Fibroblast of villous mesenchyme (primary cell): ENCODE data around the gene ADGRA3. TPM values are rescaled to one million over a fixed set of nuclear protein-coding genes. Genes with fewer than 3 reads are reported as not detected.

ENCODE experiments used
- DNase-seq: peaks from one replicate; pipeline ENCODE4 v3.0.0-alpha.2; 2010; ENCODE audit warnings: low read depth
- H3K4me3 ChIP-seq: 2 replicates; pipeline ENCODE4 v1.5.1; 2011; ENCODE audit warnings: low read depth, mild to moderate bottlenecking, low read length
- total RNA-seq: library from RNA; depleted of rRNA; stranded (reverse); fragments of >200 nt; gene quantifications from 2 replicates; pipeline ENCODE4 v1.2.3, GENCODE V29; 2012
- TF ChIP-seq, protein P1 (sequence below): IDR thresholded peaks from 2 replicates; pipeline ENCODE4 v1.5.1; 2012; ENCODE audit warnings: low read depth, mild to moderate bottlenecking, low read length; ENCODE audit not compliant: insufficient read depth

Gene ADGRA3
- total RNA-seq, 1 donor, result 25.9 TPM

DNA sequence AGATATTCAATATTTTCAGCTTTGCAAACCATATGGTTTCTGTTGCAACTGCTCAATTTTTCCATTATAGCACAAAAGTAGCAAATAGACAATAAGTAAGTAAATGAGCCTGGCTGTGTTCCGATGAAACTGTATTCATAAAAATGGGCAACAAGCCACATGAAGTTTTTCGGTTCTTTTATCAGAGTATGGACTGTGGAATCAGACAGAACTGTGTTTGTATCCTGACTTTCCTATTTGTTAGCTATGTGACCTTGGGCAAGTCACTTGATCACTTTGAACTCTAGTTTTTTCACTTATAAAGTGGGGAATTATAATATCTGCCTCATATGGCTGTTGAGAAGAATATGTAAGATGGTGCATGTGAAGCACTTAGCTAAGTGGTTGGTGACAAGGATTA lies 23.4 kb upstream of the ADGRA3 start:
- H3K4me3 ChIP-seq, result no peak overlapping the region
- TF ChIP-seq, protein P1, sequence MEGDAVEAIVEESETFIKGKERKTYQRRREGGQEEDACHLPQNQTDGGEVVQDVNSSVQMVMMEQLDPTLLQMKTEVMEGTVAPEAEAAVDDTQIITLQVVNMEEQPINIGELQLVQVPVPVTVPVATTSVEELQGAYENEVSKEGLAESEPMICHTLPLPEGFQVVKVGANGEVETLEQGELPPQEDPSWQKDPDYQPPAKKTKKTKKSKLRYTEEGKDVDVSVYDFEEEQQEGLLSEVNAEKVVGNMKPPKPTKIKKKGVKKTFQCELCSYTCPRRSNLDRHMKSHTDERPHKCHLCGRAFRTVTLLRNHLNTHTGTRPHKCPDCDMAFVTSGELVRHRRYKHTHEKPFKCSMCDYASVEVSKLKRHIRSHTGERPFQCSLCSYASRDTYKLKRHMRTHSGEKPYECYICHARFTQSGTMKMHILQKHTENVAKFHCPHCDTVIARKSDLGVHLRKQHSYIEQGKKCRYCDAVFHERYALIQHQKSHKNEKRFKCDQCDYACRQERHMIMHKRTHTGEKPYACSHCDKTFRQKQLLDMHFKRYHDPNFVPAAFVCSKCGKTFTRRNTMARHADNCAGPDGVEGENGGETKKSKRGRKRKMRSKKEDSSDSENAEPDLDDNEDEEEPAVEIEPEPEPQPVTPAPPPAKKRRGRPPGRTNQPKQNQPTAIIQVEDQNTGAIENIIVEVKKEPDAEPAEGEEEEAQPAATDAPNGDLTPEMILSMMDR, result no peak
- no peak for DNase-seq

DNA sequence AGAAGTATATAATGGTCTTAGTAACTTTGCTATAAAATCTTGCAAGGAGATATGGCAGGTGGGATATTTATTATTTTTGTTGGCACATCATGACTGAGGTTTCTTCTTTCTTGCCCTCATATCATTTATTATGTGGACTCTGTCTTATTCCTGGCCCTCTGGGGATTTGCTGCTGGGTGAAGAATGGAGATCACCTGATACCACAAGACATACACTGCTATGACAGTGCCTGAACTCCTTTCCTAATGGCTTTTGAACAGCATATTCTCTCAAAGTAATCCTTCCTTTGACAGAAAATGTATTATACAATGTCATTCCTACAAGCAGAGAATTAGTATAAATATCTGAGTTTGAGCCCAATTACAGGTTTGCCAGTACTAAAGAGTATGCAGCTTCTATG lies 22.0 kb upstream of the ADGRA3 start:
- TF ChIP-seq, protein P1, result no peak
- H3K4me3 ChIP-seq, result no peak overlapping the region
- DNase-seq, result no peak

GRCh38 chr4:22534374-22534773 lies 18.5 kb upstream of the ADGRA3 start:
- no peak overlapping the region for H3K4me3 ChIP-seq
- TF ChIP-seq, protein P1, result no peak
- DNase-seq, result no peak

DNA sequence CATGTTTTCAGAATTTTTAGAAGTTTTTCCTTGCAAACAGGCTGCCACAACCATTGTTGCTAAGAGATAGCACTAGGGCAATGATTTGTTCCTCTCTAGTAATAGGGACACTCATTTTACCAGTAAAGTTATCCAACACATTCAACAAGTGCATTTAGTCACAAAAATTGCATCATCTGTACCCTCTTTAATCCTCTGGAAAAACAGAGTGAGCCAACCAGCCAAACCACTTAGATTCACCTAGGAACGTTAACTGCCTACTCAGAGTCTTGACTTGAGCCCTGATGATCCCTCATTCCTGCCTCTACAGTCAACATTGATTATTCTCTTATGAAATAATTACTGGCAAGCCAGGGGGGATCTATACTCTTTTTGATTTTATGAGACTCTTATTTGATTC lies 17.0 kb upstream of the ADGRA3 start:
- H3K4me3 ChIP-seq, result no peak overlapping the region
- DNase-seq, result no peak
- TF ChIP-seq, protein P1, result no peak

DNA sequence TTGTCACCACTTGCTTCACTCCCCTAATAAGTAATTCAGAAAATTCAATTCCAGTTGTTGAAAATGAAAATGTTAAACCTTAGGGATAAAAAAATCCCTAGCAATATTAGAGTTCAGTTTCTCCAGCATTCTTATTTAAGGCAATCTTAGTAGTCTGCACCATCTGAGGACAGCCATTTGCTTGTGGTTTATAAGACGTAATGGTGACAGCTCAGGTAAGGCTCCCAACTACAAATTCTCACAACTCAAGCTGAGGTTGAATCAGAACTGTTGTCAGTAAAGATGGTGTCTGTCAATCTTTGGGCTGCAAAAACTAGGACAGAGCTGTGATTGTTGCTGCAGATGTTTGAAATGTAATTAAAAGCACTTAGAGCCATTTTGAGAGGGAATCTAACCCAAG lies 16.3 kb upstream of the ADGRA3 start:
- H3K4me3 ChIP-seq, result no peak overlapping the region
- TF ChIP-seq, protein P1, result no peak
- no peak for DNase-seq

- no peak overlapping the region for H3K4me3 ChIP-seq
- DNase-seq, result peak; percentile 17
- TF ChIP-seq, protein P1, result no peak
Observed at GRCh38 chr4:22531311-22532019, 15.6 kb upstream of the ADGRA3 start.

- TF ChIP-seq, protein P1, result no peak
- DNase-seq, result no peak
- no peak overlapping the region for H3K4me3 ChIP-seq
Observed at GRCh38 chr4:22524895-22525294, 9.0 kb upstream of the ADGRA3 start.
